ENCODE data around the gene IGF1R. TPM values are rescaled to one million over a fixed set of nuclear protein-coding genes. Genes with fewer than 3 reads are reported as not detected.
A peak's percentile ranks its signal among the peaks of the same experiment; 100 is the strongest.

IGF1R gene
- total RNA-seq, 1 donor from 2014 or later: 97.7 TPM

DNA sequence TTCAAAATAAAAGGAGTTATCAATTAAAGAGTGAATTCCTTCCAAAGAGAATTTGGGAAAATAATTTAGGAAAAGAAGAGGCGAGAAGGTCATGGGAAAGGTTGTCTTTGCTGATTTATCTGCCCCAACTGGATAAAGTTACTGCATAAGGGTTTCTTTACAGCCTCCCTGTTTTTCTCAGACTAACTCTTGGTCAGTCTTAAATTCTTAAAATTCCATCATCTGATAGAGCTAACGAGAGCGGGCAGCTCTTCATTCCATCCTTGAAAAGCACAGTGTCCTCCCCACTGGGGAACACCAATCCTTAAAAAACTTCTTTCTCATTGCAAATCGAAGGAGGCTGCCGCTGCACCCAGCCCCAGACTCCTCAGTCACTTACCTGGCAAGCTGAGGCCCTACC lies 252.0 kb downstream of the IGF1R start:
- intact Hi-C loops (cut with DNase I): no loop called here
- no peaks in the 10 kb centered on the region for H3K27me3 ChIP-seq
- peak overlapping the region; percentile 78 for H3K27ac ChIP-seq
- no peak overlapping the region for H3K4me3 ChIP-seq
- no peaks in the 10 kb centered on the region for H3K36me3 ChIP-seq
- DNase-seq (ENCODE audit: extremely low spot score in 2 of 2): no peak
- H3K4me1 ChIP-seq: peaks cover 84% of the 10 kb centered on the region
- no peaks in the 10 kb centered on the region for H3K9me3 ChIP-seq
- TF ChIP-seq POLR2A (IDR thresholded peaks at IDR 0.05) (no peak), POLR2AphosphoS5 (IDR thresholded peaks at IDR 0.05; ENCODE audit: insufficient read depth in 1 of 2, low read depth in 1 of 2) (no peak), CTCF (IDR thresholded peaks at IDR 0.05) (no peak)

DNA sequence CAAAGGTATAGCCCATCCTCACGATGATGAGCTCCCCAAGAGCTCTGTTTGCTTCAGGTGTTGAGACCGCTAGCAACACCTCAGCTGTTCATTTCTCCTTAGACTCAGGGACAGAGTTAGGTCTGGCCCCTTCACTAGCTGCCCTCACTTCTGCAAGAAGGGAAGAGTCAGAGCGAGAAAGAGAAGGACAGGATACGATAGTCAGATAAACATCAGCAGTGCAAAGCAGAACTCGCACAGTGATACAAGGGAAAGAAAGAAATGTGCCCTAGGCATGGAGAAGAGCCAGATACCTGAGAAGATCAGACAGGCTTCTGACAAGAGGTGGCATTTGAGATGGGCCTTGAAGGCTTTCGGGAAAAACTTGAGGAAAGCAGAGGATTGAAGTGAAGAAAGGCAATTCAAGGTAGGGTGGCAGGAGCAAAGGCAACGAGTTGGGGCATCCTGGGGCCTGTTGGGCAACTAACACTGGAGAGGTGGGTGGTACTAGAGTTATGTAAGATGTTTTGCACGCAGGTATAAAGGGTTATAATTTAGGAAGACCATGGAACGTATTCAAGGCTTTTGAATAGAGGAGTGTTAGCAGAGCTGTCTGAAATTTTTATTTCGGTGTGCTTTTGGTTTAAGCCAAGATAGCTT lies 253.2 kb downstream of the IGF1R start:
- TF ChIP-seq CTCF (IDR thresholded peaks at IDR 0.05) (no peak), POLR2AphosphoS5 (IDR thresholded peaks at IDR 0.05; ENCODE audit: insufficient read depth in 1 of 2, low read depth in 1 of 2) (no peak), POLR2A (IDR thresholded peaks at IDR 0.05) (no peak)
- no peak for DNase-seq (ENCODE audit: extremely low spot score in 2 of 2)
- H3K27ac ChIP-seq: peak overlapping the region; percentile 78
- no peak overlapping the region for H3K4me3 ChIP-seq
- intact Hi-C loops (cut with DNase I): no loop called here
- H3K4me1 ChIP-seq: peaks cover 79% of the 10 kb centered on the region
- H3K36me3 ChIP-seq: no peaks in the 10 kb centered on the region
- no peaks in the 10 kb centered on the region for H3K9me3 ChIP-seq
- no peaks in the 10 kb centered on the region for H3K27me3 ChIP-seq

DNA sequence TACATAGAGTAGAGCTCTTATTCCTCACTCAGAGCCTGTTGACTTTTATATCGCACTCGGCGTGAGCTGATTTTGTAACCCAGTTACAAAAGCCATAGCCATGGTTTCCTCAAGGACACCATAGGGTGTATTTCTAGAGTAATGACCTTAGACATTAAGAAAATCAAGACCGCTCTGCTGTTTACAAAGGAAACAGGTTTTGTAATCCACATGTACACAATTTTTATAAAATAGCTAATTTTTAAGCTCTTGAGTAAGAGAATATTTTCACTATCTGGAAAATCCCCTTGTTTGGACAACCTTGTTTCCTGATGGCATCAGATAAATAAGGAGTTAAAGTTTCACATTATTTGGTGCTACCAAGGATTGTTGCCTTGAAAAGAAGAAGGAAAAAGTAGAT lies 254.6 kb downstream of the IGF1R start:
- Histone ChIP-seq H3K27ac (peak overlapping the region; percentile 61), H3K27me3 (no peaks in the 10 kb centered on the region), H3K9me3 (no peaks in the 10 kb centered on the region), H3K4me1 (peaks cover 78% of the 10 kb centered on the region), H3K4me3 (no peak overlapping the region), H3K36me3 (no peaks in the 10 kb centered on the region)
- no peak for TF ChIP-seq POLR2AphosphoS5 (IDR thresholded peaks at IDR 0.05; ENCODE audit: insufficient read depth in 1 of 2, low read depth in 1 of 2)
- no peak for TF ChIP-seq POLR2A (IDR thresholded peaks at IDR 0.05)
- no peak for TF ChIP-seq CTCF (IDR thresholded peaks at IDR 0.05)
- DNase-seq (ENCODE audit: extremely low spot score in 2 of 2): no peak
- intact Hi-C loops (cut with DNase I): no loop called here

DNA sequence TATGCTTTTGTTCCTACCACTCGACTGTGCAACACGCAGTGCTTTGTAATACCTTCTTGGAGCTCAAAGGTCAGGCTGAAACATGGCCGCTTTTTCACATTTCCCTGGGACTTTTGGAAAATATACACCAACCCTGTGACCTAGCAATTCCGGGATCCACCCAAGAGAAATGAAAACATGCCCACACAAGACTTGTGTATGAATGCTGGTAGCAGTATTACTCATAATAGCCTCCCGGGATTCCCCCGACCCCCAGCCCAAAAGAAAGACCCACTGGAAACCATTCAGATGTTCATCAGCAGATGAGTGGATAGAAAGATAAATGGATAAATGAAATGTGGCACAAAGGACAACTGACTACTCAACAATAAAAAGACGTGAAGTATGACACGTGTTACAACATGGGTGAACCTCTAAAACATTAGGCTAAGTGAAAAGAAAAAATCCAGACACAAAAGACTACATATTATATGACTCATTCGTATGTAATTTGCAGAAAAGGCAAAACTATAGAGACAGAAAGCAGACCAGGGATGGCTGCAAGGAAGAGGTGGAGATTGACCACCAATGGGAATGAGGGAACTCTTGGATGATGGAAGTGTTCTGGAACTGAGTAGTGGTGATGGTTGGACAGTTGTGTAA lies 255.2 kb downstream of the IGF1R start:
- no peak overlapping the region for H3K4me3 ChIP-seq
- peak overlapping the region; percentile 61 for H3K27ac ChIP-seq
- peaks cover 77% of the 10 kb centered on the region for H3K4me1 ChIP-seq
- H3K36me3 ChIP-seq: no peaks in the 10 kb centered on the region
- H3K27me3 ChIP-seq: no peaks in the 10 kb centered on the region
- peak in 1 of 2 donors; percentile 41 for TF ChIP-seq POLR2AphosphoS5 (IDR thresholded peaks at IDR 0.05; ENCODE audit: insufficient read depth in 1 of 2, low read depth in 1 of 2)
- no peak for TF ChIP-seq CTCF (IDR thresholded peaks at IDR 0.05)
- no peaks in the 10 kb centered on the region for H3K9me3 ChIP-seq
- no peak for DNase-seq (ENCODE audit: extremely low spot score in 2 of 2)
- intact Hi-C loops (cut with DNase I): no loop called here

- DNase-seq (ENCODE audit: extremely low spot score in 2 of 2): peak in 1 of 2 donors; percentile 83
- H3K27me3 ChIP-seq: no peaks in the 10 kb centered on the region
- peaks cover 0 to 8% of the 10 kb centered on the region in 2 donors for H3K36me3 ChIP-seq
- intact Hi-C loops (cut with DNase I): no loop called here
- H3K9me3 ChIP-seq: no peaks in the 10 kb centered on the region
- H3K4me1 ChIP-seq: peaks cover 69% of the 10 kb centered on the region
- peak in 1 of 3 experiments; percentile 45 for TF ChIP-seq CTCF (IDR thresholded peaks at IDR 0.05)
- no peak for TF ChIP-seq POLR2A (IDR thresholded peaks at IDR 0.05)
- TF ChIP-seq POLR2AphosphoS5 (IDR thresholded peaks at IDR 0.05; ENCODE audit: insufficient read depth in 1 of 2, low read depth in 1 of 2): no peak
- H3K4me3 ChIP-seq: no peak overlapping the region
- no peak overlapping the region for H3K27ac ChIP-seq
Observed at GRCh38 chr15:98904544-98904943, 256.2 kb downstream of the IGF1R start.
